Measurements from ENCODE around the gene SH2D4B.

The SH2D4B gene

GRCh38 chr10:80503584-80504157 is 34.0 kb upstream of the SH2D4B start:
- no peak for DNase-seq

GRCh38 chr10:80504158-80504811 is 33.4 kb upstream of the SH2D4B start:
- peak in 1 of 51 donors; percentile 31 for DNase-seq

- DNase-seq, result no peak
These were observed 32.7 kb upstream of the SH2D4B start for GRCh38 chr10:80504897-80505465.

GRCh38 chr10:80506189-80506575 is 31.5 kb upstream of the SH2D4B start:
- no peak for DNase-seq

GRCh38 chr10:80506836-80507487 is 30.7 kb upstream of the SH2D4B start:
- no peak for DNase-seq

- no peak for DNase-seq
These were observed 28.6 kb upstream of the SH2D4B start for GRCh38 chr10:80509108-80509402.

GRCh38 chr10:80509403-80510161 is 28.1 kb upstream of the SH2D4B start:
- no peak for DNase-seq

- DNase-seq, result no peak
These were observed 25.6 kb upstream of the SH2D4B start for GRCh38 chr10:80512031-80512526.

- no peak for DNase-seq
These were observed 24.6 kb upstream of the SH2D4B start for GRCh38 chr10:80513106-80513505.

- no peak for DNase-seq
These were observed 22.2 kb upstream of the SH2D4B start for GRCh38 chr10:80515511-80515910.

GRCh38 chr10:80515941-80516340 is 21.8 kb upstream of the SH2D4B start:
- DNase-seq, result no peak

GRCh38 chr10:80516506-80517075 is 21.1 kb upstream of the SH2D4B start:
- DNase-seq, result no peak

- DNase-seq, result no peak
These were observed 20.1 kb upstream of the SH2D4B start for GRCh38 chr10:80517416-80518142.

- DNase-seq, result no peak
These were observed 19.4 kb upstream of the SH2D4B start for GRCh38 chr10:80518143-80518806.

GRCh38 chr10:80518807-80519360 is 18.8 kb upstream of the SH2D4B start:
- DNase-seq, result no peak

- no peak for DNase-seq
These were observed 17.6 kb upstream of the SH2D4B start for GRCh38 chr10:80519936-80520650.

- DNase-seq, result no peak
These were observed 16.8 kb upstream of the SH2D4B start for GRCh38 chr10:80520661-80521470.

GRCh38 chr10:80522756-80523363 is 14.8 kb upstream of the SH2D4B start:
- no peak for DNase-seq

Measured in hypothalamus (tissue), 51 donors.